ENCODE data around the gene XRN2.

The XRN2 gene

GRCh38 chr20:21390768-21391167, 87.6 kb downstream of the XRN2 start:
- H3K4me1 ChIP-seq (ENCODE audit: low read length), result no peaks in the 10 kb centered on the region
- no peaks in the 10 kb centered on the region for H3K9me3 ChIP-seq (ENCODE audit: insufficient read depth, low read length)
- TF ChIP-seq EZH2phosphoT487 (IDR thresholded peaks at IDR 0.05; ENCODE audit: low read depth) (no peak), CTCF (IDR thresholded peaks at IDR 0.05; ENCODE audit: low read depth, low read length) (no peak)
- H2AFZ ChIP-seq (ENCODE audit: low read depth, low read length), result no peak overlapping the region
- H3K27ac ChIP-seq (ENCODE audit: low read length), result no peak overlapping the region
- H3K36me3 ChIP-seq (replicated peaks; ENCODE audit: low read depth, low read length), result peaks cover 30% of the 10 kb centered on the region
- no peaks in the 10 kb centered on the region for H3K79me2 ChIP-seq (ENCODE audit: low read length)
- no peaks in the 10 kb centered on the region for H4K20me1 ChIP-seq (ENCODE audit: insufficient read depth, low read length)
- H3K27me3 ChIP-seq (ENCODE audit: low read depth, low read length), result no peaks in the 10 kb centered on the region
- no peak overlapping the region for H3K9ac ChIP-seq (ENCODE audit: low read length)
- H3K4me2 ChIP-seq (ENCODE audit: low read length), result no peak overlapping the region
- no peak overlapping the region for H3K4me3 ChIP-seq (ENCODE audit: low read length)

- Histone ChIP-seq H3K79me2 (ENCODE audit: low read length) (no peaks in the 10 kb centered on the region), H3K4me3 (ENCODE audit: low read length) (no peak overlapping the region), H2AFZ (ENCODE audit: low read depth, low read length) (no peak overlapping the region), H3K4me1 (ENCODE audit: low read length) (no peaks in the 10 kb centered on the region), H3K36me3 (replicated peaks; ENCODE audit: low read depth, low read length) (peaks cover 25% of the 10 kb centered on the region), H3K27me3 (ENCODE audit: low read depth, low read length) (no peaks in the 10 kb centered on the region), H4K20me1 (ENCODE audit: insufficient read depth, low read length) (no peaks in the 10 kb centered on the region), H3K27ac (ENCODE audit: low read length) (no peak overlapping the region), H3K9me3 (ENCODE audit: insufficient read depth, low read length) (no peaks in the 10 kb centered on the region), H3K4me2 (ENCODE audit: low read length) (no peak overlapping the region), H3K9ac (ENCODE audit: low read length) (no peak overlapping the region)
- no peak for TF ChIP-seq CTCF (IDR thresholded peaks at IDR 0.05; ENCODE audit: low read depth, low read length)
Measured at GRCh38 chr20:21391185-21391971, 88.2 kb downstream of the XRN2 start.

GRCh38 chr20:21391972-21392352, 88.8 kb downstream of the XRN2 start:
- Histone ChIP-seq H3K4me1 (ENCODE audit: low read length) (no peaks in the 10 kb centered on the region), H3K79me2 (ENCODE audit: low read length) (no peaks in the 10 kb centered on the region), H3K36me3 (replicated peaks; ENCODE audit: low read depth, low read length) (peaks cover 22% of the 10 kb centered on the region), H3K4me2 (ENCODE audit: low read length) (no peak overlapping the region), H2AFZ (ENCODE audit: low read depth, low read length) (no peak overlapping the region), H4K20me1 (ENCODE audit: insufficient read depth, low read length) (no peaks in the 10 kb centered on the region), H3K27ac (ENCODE audit: low read length) (no peak overlapping the region), H3K27me3 (ENCODE audit: low read depth, low read length) (no peaks in the 10 kb centered on the region), H3K9ac (ENCODE audit: low read length) (no peak overlapping the region), H3K9me3 (ENCODE audit: insufficient read depth, low read length) (no peaks in the 10 kb centered on the region), H3K4me3 (ENCODE audit: low read length) (no peak overlapping the region)
- TF ChIP-seq CTCF (IDR thresholded peaks at IDR 0.05; ENCODE audit: low read depth, low read length), result no peak
- TF ChIP-seq EZH2phosphoT487 (IDR thresholded peaks at IDR 0.05; ENCODE audit: low read depth), result no peak

- Histone ChIP-seq H3K9me3 (ENCODE audit: insufficient read depth, low read length) (no peaks in the 10 kb centered on the region), H3K79me2 (ENCODE audit: low read length) (no peaks in the 10 kb centered on the region), H3K9ac (ENCODE audit: low read length) (no peak overlapping the region), H2AFZ (ENCODE audit: low read depth, low read length) (no peak overlapping the region), H3K27ac (ENCODE audit: low read length) (no peak overlapping the region), H3K4me3 (ENCODE audit: low read length) (no peak overlapping the region), H3K27me3 (ENCODE audit: low read depth, low read length) (no peaks in the 10 kb centered on the region), H4K20me1 (ENCODE audit: insufficient read depth, low read length) (no peaks in the 10 kb centered on the region), H3K4me1 (ENCODE audit: low read length) (no peaks in the 10 kb centered on the region), H3K4me2 (ENCODE audit: low read length) (no peak overlapping the region), H3K36me3 (replicated peaks; ENCODE audit: low read depth, low read length) (peaks cover 18% of the 10 kb centered on the region)
- no peak for TF ChIP-seq EZH2phosphoT487 (IDR thresholded peaks at IDR 0.05; ENCODE audit: low read depth)
- no peak for TF ChIP-seq CTCF (IDR thresholded peaks at IDR 0.05; ENCODE audit: low read depth, low read length)
Measured at GRCh38 chr20:21393166-21393565, 90.0 kb downstream of the XRN2 start.

Data from OCI-LY3 (cell line).